Large intestine (tissue), 3 donors: Measurements from ENCODE around the gene RET. TPM values are rescaled to one million over a fixed set of nuclear protein-coding genes. Genes with fewer than 3 reads are reported as not detected.
A peak's percentile ranks its signal among the peaks of the same experiment; 100 is the strongest.
"Not testable (repeated sequence)": the region's sequence is repeated elsewhere in the genome, so short reads cannot be mapped to it uniquely, and the experiment has no call there.

Experiments used
- DNase-seq, 2 donors: peaks; one replicate each; pipeline versions ENCODE4 v3.0.0 to v3.0.0-alpha.2; 2013
- H3K27ac ChIP-seq: one replicate; pipeline ENCODE4 v1.5.1; 2013; ENCODE audit warnings: low read length
- H3K27me3 ChIP-seq: 2 replicates; pipeline ENCODE4 v1.6.1; 2013; ENCODE audit warnings: low read length; ENCODE audit not compliant: control insufficient read depth, insufficient read depth
- H3K36me3 ChIP-seq: 2 replicates; pipeline ENCODE4 v1.6.1; 2013; ENCODE audit warnings: low read length; ENCODE audit not compliant: control insufficient read depth, insufficient read depth
- H3K4me1 ChIP-seq: one replicate; pipeline ENCODE4 v1.6.1; 2013; ENCODE audit warnings: low read length; ENCODE audit not compliant: control insufficient read depth, insufficient read depth
- H3K4me3 ChIP-seq: one replicate; pipeline ENCODE4 v1.5.1; 2013; ENCODE audit warnings: low read length
- H3K9me3 ChIP-seq: one replicate; pipeline ENCODE4 v1.6.1; 2013; ENCODE audit warnings: mild to moderate bottlenecking, low read depth, low read length, moderate library complexity; ENCODE audit not compliant: control insufficient read depth
- WGBS: methylation state at CpG from one replicate; pipeline ENCODE4 v1.1.5; 2013; ENCODE audit warnings: low lambda C conversion rate; ENCODE audit not compliant: insufficient coverage; 5-methylcytosine and 5-hydroxymethylcytosine counted together
- polyA plus RNA-seq: library from polyadenylated mRNA; unstranded; fragments of 120-200 nt; gene quantifications from one replicate; pipeline ENCODE4 v1.2.1, GENCODE V29; 2013

Gene RET
- polyA plus RNA-seq, 1 donor, result 20.1 TPM

DNA sequence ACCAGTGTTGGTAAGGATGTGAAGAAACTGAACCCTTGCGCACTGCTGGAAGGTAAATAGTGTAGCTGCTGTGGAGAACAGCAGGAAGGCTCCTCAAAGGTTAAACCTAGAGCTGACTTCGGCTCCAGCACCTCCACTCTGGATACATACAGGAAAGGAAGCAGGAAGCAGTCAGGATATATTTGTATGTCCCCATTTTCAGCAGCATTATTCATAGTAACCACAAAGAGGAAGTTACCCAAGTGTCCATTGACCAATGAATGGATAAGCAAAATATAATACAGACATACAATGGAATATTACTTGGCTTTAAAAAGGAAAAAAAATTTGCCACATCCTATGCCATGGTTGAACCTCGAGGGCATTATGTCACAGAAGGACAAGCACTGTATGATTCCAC lies 15.0 kb downstream of the RET start:
- Histone ChIP-seq H3K27me3 (no peaks in the 10 kb centered on the region), H3K4me1 (no peaks in the 10 kb centered on the region), H3K27ac (no peak overlapping the region), H3K4me3 (no peak overlapping the region), H3K9me3 (no peaks in the 10 kb centered on the region), H3K36me3 (no peaks in the 10 kb centered on the region)
- no peak for DNase-seq
- WGBS, result no CpG with 5 or more reads among the region's 3 CpGs

DNA sequence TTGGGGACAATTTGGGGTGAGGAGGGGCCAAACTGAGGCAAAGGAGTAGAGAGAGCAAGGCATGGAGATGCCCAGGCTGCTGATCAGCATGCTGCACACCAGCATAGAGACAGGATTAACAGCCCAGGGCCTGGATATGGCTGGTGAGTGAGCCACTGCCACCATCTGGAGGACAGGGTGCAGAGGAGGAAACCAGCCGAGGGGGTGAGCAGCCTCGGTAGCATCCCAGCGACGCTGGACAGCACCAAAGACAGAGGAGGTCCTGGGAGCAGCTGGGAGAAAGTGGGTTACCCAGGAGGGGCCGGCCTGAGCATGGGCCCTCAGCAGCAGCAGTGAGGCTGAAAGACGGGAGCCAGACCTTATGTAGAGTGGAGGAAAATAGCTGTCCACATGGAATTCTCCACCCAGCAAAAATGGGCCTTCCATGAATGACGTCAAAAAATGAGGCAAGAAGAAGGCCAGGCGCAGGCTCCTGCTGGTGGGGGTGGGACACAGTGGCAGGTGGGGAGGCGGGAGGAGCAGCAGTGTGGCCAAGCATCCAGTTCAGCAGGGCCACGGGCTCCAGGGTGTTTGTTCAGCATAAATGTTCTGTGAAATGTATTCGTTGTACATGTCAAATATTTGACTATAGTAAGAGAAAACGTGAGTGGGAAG lies 16.7 kb downstream of the RET start:
- no peaks in the 10 kb centered on the region for H3K9me3 ChIP-seq
- no peaks in the 10 kb centered on the region for H3K4me1 ChIP-seq
- no peak overlapping the region for H3K4me3 ChIP-seq
- H3K27ac ChIP-seq, result no peak overlapping the region
- H3K27me3 ChIP-seq, result no peaks in the 10 kb centered on the region
- WGBS, result no CpG with 5 or more reads among the region's 12 CpGs
- H3K36me3 ChIP-seq, result no peaks in the 10 kb centered on the region
- DNase-seq, result no peak

- H3K4me1 ChIP-seq, result no peaks in the 10 kb centered on the region
- 42% methylated on average over 2 of the region's 9 CpGs for WGBS
- no peak overlapping the region for H3K27ac ChIP-seq
- no peaks in the 10 kb centered on the region for H3K9me3 ChIP-seq
- no peak for DNase-seq
- no peak overlapping the region for H3K4me3 ChIP-seq
- H3K36me3 ChIP-seq, result no peaks in the 10 kb centered on the region
- no peaks in the 10 kb centered on the region for H3K27me3 ChIP-seq
These were observed 17.2 kb downstream of the RET start for GRCh38 chr10:43094085-43094484.

DNA sequence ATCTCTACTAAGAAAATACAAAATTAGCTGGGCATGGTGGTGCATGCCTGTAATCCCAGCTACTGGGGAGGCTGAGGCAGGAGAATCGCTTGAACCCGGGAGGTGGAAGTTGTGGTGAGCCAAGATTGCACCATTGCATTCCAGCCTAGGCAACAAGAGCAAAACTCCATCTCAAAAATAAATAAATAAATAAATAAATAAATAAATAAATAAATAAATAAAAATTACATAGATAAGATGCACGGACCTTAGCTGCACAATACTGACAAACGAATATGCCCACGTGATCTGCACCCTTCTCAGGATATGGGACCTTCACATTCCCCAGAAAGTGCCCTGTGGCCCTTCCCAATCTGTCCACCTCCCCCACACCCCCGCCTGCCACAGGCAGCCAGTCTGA lies 22.5 kb downstream of the RET start:
- DNase-seq, H3K9me3 ChIP-seq, H3K27ac ChIP-seq, H3K4me1 ChIP-seq, H3K4me3 ChIP-seq, H3K36me3 ChIP-seq: not testable (repeated sequence)
- no CpG with 5 or more reads among the region's 6 CpGs for WGBS
- H3K27me3 ChIP-seq, result peaks cover 26% of the 10 kb centered on the region

DNA sequence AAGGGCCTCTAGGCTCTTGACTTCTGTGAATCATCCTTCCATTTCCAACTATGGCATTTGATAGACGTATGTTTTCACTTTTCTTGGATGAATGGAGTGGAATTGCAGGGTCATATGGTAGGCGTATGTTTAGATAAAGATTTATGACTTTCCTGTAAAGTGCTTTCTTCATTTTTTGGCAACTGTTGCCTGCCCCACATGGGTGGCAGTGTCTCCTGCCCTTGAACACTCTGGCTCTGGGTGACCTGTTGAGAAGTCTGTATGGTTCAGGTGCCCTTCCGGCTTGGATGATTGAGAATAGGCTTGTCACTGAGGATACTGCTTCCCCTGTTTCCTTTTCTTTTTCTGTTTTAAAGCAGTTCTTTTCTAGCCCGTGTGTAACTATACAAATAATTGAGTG lies 23.1 kb downstream of the RET start:
- DNase-seq, result no peak
- Histone ChIP-seq H3K27me3 (peaks cover 32% of the 10 kb centered on the region), H3K36me3 (no peaks in the 10 kb centered on the region), H3K4me3 (no peak overlapping the region), H3K4me1 (no peaks in the 10 kb centered on the region), H3K9me3 (peaks cover 1% of the 10 kb centered on the region), H3K27ac (no peak overlapping the region)
- WGBS, result 80% methylated on average over 1 of the region's 4 CpGs

GRCh38 chr10:43100366-43100765 lies 23.5 kb downstream of the RET start:
- whole genome bisulfite sequencing, result no CpG with 5 or more reads among the region's 17 CpGs
- H3K9me3 ChIP-seq, result peaks cover 3% of the 10 kb centered on the region
- no peaks in the 10 kb centered on the region for H3K36me3 ChIP-seq
- no peaks in the 10 kb centered on the region for H3K4me1 ChIP-seq
- H3K27ac ChIP-seq, result no peak overlapping the region
- H3K4me3 ChIP-seq, result no peak overlapping the region
- DNase-seq, result no peak
- peaks cover 36% of the 10 kb centered on the region for H3K27me3 ChIP-seq

DNA sequence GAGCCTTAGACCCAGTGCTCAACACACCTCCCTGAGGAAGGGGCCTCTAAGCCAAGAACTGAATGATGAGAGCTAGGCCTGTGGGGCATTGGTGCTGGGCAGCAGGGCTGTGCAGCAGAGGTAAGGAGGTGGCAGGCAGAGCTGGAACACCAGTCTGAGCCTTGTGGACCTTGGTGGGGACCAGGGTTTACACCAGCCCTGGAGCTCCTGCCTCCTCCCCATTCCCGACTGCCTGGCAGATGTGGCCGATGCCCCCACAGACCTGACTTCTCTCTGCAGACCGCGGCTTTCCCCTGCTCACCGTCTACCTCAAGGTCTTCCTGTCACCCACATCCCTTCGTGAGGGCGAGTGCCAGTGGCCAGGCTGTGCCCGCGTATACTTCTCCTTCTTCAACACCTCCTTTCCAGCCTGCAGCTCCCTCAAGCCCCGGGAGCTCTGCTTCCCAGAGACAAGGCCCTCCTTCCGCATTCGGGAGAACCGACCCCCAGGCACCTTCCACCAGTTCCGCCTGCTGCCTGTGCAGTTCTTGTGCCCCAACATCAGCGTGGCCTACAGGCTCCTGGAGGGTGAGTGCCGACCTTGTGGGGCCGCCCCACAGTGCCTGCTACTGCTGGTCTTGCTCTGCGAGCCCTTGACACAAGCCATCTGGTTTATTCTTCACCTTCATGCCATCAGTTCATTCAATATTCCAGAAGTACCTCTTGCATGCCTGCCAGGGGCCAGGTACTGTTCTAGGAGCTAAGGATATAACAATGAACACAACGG lies 25.4 kb downstream of the RET start:
- Histone ChIP-seq H3K4me1 (peaks cover 5% of the 10 kb centered on the region), H3K9me3 (peaks cover 3% of the 10 kb centered on the region), H3K36me3 (no peaks in the 10 kb centered on the region), H3K27me3 (peaks cover 36% of the 10 kb centered on the region), H3K4me3 (no peak overlapping the region), H3K27ac (no peak overlapping the region)
- WGBS, result no CpG with 5 or more reads among the region's 19 CpGs
- no peak for DNase-seq

- Histone ChIP-seq H3K27me3 (peaks cover 36% of the 10 kb centered on the region), H3K27ac (no peak overlapping the region), H3K36me3 (no peaks in the 10 kb centered on the region), H3K4me3 (peak overlapping the region; percentile 46), H3K4me1 (peaks cover 11% of the 10 kb centered on the region), H3K9me3 (peaks cover 3% of the 10 kb centered on the region)
- no CpG with 5 or more reads among the region's 71 CpGs for WGBS
- DNase-seq, result peak; percentile 64 to 85
These were observed 28.5 kb downstream of the RET start for GRCh38 chr10:43105102-43105955.

DNA sequence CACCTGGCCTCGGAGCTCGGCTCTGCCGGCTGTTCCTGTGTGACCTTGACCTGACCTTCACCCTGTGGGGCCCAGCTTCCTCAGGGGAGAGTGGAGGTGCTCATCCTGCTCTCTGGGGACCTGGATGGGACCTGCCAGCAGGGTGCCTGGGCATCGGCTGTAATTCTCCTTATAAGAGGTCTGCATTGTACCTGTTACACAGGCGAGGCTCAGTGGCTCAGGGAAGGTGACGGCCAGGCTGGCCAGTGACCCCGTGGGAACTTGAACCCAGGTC lies 29.0 kb downstream of the RET start:
- no peak overlapping the region for H3K27ac ChIP-seq
- WGBS, result no CpG with 5 or more reads among the region's 7 CpGs
- H3K27me3 ChIP-seq, result peaks cover 36% of the 10 kb centered on the region
- DNase-seq, result no peak
- peaks cover 3% of the 10 kb centered on the region for H3K9me3 ChIP-seq
- peaks cover 17% of the 10 kb centered on the region for H3K4me1 ChIP-seq
- H3K4me3 ChIP-seq, result no peak overlapping the region
- no peaks in the 10 kb centered on the region for H3K36me3 ChIP-seq

GRCh38 chr10:43106256-43107091 lies 29.6 kb downstream of the RET start:
- DNase-seq, result no peak
- Histone ChIP-seq H3K27me3 (peaks cover 34% of the 10 kb centered on the region), H3K36me3 (no peaks in the 10 kb centered on the region), H3K27ac (no peak overlapping the region), H3K9me3 (peaks cover 3% of the 10 kb centered on the region), H3K4me3 (no peak overlapping the region), H3K4me1 (peaks cover 23% of the 10 kb centered on the region)
- no CpG with 5 or more reads among the region's 28 CpGs for WGBS
